GM19193 (cell line): ENCODE results near the gene CARMIL1.

Source experiments
- POLR2A ChIP-seq: IDR thresholded peaks from 4 replicates; pipeline ENCODE4 v1.6.1; 2011; ENCODE audit not compliant: insufficient read depth, insufficient read length; ENCODE audit errors: extremely low read depth

CARMIL1 gene

GRCh38 chr6:25506020-25506419 is 226.8 kb downstream of the CARMIL1 start:
- no peak for TF ChIP-seq POLR2A

DNA sequence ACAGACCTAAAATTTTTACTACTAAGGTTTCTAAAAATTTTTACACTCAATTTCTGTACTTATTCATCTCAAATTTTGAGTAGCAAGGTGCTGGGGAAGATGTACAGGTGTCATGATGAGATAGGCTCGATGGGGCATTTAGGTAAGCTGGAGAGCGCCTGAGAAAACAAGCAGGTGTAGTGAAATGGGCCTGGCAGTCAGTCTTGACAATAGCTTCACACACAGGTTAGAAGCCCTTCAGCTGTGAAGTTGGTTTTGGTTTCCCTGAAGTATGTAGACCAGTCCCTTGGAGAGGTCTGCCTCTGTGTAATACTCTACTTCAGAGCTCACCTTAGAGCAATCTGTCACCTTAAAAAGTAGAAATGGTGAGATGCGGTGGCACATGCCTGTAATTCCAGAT is 228.9 kb downstream of the CARMIL1 start:
- no peak for TF ChIP-seq POLR2A

- TF ChIP-seq POLR2A: no peak
Observed at GRCh38 chr6:25511376-25511775, 232.2 kb downstream of the CARMIL1 start.

DNA sequence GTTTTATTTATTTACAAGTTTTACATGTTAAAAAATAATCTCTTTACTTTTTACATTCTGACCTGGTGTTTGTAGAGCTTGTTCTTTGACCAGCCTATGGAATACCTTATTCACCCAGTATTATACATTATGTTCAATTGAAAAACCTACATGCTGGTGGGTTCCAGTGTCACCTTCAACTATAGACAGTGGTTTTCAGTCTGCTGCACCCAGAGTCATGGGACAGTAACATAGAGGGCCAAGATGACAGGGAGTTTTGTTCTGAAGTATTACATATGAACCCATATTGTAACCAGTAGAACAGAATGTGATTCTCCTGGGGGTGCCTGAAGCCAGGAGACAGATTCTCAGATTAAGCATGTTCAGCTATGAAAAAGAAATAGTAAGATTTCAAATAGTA is 233.4 kb downstream of the CARMIL1 start:
- TF ChIP-seq POLR2A: no peak

DNA sequence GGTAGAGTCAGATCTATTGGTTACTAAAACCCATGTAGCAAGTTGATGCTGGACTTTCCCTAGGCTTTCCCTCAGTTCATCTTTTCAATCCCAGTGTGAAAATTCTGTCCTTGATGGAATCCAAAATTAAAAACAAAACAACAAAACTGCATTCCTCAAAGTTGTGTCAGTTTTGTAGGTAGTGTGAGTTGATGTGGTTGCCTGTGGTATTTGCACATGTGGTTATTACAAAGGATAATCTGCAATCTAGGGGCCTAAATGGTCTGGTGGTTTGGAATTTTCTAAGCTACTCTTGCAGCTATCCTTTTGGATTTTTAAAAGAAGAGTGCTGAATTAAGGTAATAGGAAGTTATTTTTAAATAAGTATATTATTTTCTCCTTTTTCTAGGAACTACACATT is 240.7 kb downstream of the CARMIL1 start:
- TF ChIP-seq POLR2A: no peak

- no peak for TF ChIP-seq POLR2A
Observed at GRCh38 chr6:25524542-25524941, 245.4 kb downstream of the CARMIL1 start.

DNA sequence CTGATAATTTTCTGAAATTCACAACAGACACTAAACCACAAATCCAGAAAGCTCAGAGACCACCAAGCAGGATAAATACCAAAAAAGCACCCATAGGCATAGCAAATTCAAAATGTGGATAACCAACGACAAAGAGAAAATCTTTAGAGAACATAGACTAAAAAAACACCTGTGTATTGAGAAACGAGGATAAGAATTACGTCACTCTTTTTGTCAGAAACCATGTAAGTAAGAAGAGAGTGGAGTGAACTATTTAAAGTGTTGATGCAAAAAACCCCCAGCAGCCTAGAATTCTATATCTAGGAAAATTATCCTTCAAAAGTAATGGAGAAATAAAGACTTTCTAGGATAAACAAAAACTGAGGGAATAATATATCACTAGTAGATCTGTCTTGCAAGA is 245.9 kb downstream of the CARMIL1 start:
- TF ChIP-seq POLR2A: no peak

DNA sequence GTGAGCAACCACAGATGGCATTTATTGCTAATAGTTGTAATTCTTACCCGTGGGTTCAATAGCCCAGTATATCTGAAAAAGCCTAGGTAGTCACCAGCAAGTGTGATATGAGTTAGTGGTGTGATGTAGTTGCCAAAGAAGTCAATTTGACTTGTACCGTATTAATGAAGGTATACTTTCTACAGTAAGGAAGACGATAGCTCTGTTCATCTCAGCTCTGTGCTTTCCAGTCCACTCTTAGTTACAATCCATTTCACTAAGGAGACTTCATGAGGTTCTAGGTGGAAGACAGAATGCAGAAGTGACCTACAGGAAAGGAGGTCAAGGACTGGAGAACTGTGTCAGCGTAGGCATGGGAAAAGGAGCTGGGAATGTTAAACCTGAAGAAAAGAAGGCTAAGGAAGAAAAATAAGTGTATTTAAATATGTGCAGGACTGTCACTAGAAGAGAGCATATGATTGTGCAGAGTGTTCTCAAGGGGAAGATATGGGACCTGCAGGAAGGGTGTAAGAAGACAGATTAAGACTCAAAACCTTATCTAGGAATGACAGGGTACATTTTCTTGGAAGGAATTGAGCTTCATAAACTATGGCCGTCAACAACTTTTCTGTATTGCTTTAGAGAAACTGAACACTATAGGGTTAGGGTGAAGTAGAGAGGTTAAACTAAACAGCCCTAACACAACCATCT is 255.9 kb downstream of the CARMIL1 start:
- TF ChIP-seq POLR2A: no peak

DNA sequence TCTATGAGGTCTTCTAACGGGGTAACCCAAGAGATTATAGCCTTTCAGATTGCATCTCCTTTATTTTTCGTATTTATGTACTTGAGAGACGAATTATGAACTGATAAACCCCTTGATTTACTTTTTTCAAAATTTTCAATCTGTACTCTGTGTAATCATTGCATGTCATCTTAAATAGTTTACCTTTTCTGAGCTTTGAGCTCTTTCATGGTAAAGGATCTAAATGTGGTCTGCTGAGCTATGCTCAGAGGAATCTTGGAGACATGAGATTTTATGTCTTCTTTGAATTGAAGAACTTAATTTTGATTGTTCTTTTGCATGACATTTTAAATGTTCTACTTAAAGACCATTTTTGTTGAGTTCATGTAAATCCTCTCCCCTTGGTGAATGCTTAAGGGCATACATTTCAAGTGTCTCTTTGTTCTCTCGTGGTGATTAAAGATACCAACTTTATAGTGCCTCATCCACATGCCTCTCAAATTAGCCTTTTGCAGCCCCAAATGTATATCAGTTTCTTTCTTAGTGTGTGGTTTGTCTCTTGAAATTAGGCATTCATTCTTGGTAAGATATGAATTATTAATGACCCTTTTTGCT is 256.6 kb downstream of the CARMIL1 start:
- no peak for TF ChIP-seq POLR2A

DNA sequence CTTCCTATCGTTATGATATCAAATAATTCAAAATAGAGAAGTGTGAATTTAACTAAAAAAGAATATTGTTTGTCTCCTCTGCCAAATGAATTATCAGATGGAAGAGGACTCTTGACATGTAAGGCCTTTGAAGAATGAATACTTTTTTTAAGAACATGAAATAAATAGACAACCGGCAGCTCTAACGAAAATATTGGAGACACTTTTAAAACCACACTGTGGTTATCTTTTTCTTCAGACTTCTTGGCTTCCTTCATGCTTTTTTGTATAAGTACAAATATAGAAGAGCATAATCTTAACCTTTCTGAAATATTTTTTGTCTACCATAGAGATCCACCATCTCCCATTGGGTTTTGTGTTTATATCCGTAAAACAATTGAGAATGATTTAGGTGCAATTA is 257.6 kb downstream of the CARMIL1 start:
- no peak for TF ChIP-seq POLR2A

DNA sequence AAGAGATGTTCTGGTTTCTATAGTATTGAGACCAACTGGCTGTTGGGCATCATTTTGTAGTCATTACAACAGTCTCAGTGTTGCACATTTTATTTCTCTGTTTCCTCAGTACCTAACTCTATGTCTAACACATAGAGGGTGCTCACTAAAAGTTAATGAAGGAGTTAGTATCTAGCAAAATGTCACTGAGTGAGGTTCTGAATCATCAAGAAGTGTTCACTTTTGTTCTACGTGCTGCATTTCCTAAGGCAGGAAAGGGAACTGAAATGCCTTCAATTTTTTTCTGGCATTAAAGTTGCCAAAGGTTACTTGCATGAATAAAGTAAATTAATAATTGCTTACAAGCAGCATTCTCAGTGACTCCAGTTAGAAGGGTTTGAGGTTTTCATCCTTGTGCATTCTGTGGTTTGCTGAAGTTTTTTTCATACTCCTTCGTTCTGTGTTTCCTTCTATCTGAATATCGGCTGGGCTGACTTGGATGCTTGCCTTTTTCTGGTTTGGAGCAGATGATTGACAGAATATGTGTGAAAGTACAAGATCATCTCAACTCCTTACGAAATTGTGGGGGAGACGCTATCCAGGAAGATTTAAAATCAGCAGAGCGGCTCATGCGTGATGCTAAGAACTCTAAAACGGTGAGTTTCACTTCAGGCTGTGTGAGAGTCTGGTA is 258.3 kb downstream of the CARMIL1 start:
- no peak for TF ChIP-seq POLR2A

GRCh38 chr6:25541228-25541627 is 262.1 kb downstream of the CARMIL1 start:
- no peak for TF ChIP-seq POLR2A

DNA sequence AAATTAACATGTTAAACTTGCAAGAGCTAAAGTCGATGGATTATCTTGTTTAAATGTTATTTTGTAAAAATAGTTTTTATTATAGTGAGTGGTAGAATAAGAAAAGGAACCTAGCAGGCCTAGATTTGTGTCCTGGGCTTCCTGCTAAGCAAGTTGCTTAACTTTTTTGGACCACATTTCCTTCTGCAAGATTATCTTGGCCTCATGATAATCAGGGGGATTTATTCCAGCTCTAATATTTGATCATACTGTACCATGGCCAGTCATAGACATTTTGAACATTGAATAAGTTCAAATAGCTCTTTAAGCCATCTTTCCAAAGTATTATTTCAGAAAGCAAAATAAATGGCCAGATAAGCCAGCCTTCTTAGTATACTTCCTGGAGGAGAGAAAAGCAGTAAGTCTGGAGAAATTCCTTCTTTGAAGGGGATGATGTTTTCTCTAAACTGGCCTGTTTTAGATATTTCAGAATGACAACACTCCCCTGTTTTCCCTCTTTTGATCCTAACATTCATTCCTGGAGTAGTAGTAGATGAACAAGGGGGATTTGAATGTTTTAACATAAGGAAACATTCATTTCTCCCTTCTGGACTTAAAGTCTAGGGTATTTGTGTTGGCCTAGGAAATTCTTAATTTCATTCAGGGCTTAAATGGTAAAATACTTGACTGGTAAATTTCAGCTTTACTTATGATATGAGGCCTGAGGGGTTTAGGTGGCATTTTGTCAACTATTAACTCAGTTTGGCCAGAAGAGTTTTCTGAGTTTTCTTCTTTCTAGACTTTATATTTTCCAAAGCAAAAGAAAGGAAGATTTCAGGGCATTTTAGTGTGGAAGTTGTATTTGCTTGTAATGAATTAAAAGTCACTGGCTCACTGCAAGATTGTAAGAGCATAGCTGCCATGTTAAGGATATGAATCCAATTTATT is 264.1 kb downstream of the CARMIL1 start:
- TF ChIP-seq POLR2A: no peak

DNA sequence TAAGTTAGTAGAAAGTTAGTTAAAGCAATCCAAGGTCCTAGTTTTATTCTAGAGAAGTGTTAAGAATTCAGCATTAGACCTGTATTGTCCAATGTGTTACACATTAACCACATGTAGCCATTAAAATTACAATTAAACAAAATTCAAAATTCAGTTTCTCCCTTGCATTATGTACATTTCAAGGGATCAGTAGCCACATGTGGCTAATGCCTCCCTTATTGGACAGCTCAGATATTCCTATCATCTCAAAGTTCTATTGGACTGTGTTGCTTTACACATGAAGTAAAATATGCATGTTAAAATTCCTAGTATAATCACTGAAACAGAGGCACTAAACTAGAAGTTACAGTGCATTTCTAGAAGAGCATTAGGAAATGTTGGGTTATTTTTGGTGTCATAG is 265.7 kb downstream of the CARMIL1 start:
- no peak for TF ChIP-seq POLR2A

DNA sequence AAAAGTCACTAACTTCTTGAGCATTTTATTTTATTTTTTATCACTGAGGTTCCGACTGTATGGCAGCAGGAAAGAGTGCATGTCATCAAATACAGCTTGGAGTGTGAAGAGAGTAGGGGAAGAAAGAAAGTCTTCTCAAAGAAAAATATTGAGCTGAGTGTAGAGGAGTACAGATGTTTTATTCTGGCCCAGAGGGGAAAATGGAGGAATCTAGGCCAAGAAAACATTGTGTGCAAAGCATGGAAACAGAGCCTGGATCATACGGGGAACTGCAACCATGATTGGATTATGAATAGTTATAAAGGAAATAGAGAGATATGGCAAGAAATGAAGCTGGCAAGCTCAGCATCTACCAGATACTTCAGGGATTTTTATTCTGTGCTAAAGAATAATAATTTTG is 268.6 kb downstream of the CARMIL1 start:
- TF ChIP-seq POLR2A: no peak
